ENCODE measurements around the gene MRGPRF. TPM values are rescaled to one million over a fixed set of nuclear protein-coding genes. Genes with fewer than 3 reads are reported as not detected.

MRGPRF gene
- polyA plus RNA-seq, 1 donor from 2014 or later: not detected

DNA sequence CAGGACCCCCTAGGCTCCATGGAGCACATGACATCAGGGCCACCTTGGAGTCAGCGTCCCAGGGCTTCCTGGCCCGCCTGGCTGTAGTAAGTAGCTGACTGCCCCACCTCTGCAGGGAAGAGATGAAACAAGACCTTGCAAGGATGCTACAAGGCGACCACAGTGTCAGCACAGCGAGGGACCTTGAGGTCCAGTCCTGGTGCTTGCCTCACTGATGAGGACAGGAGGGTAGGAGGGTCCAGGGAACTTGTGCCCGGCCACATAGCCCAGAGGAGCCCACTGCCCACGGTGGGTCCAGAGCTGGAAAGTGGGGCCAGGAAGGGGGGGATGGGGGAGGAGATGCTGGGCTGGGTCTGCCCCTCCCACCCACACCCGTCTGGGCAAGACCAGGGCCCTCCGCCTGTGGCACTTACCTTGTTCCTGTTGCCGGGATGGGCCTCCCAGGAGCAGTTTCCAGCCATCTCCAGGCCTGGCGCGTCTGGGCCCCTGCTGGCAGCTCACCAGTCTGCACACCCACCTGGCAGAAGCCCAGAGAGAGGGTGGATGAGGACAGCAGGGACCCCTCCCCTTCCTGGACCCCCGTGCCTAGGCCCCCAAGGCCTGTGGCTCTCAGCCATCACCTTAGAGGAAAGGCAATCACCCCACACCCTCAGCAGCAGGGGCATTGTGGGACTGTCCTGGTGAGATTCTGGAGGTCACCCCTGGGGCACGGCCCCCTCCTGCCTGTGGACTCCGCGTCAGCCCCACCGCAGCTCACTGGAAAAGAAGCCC is 3.4 kb downstream of the MRGPRF start:
- Histone ChIP-seq H4K20me1 (ENCODE audit: insufficient read depth) (no peaks in the 10 kb centered on the region), H3F3A (ENCODE audit: insufficient read depth, low read length, poor library complexity, severe bottlenecking) (no peaks in the 10 kb centered on the region), H3K27ac (ENCODE audit: low read length) (no peak overlapping the region), H3K36me3 (ENCODE audit: insufficient read depth, low read length) (no peaks in the 10 kb centered on the region), H3K9me3 (ENCODE audit: low read length) (no peaks in the 10 kb centered on the region), H3K27me3 (ENCODE audit: insufficient read depth, low read depth, low read length) (no peaks in the 10 kb centered on the region), H3K9me2 (ENCODE audit: insufficient read depth, low read length) (no peaks in the 10 kb centered on the region), H3K79me2 (replicated peaks; ENCODE audit: insufficient read depth, low read length) (no peaks in the 10 kb centered on the region), H2AFZ (ENCODE audit: low read depth, low read length) (no peak overlapping the region), H3K4me2 (ENCODE audit: low read length) (no peak overlapping the region), H3K9ac (ENCODE audit: low read length) (no peak overlapping the region), H3K4me3 (ENCODE audit: low read length) (no peak overlapping the region)
- no peak for TF ChIP-seq MXI1 (conservative IDR thresholded peaks at IDR 0.05; ENCODE audit: poor library complexity, severe bottlenecking)
- no peak for TF ChIP-seq SMC3 (conservative IDR thresholded peaks at IDR 0.05; ENCODE audit: poor library complexity)
- TF ChIP-seq EZH2 (IDR thresholded peaks at IDR 0.05; ENCODE audit: borderline replicate concordance, insufficient read depth, low read length, poor library complexity, severe bottlenecking): no peak
- no peak for TF ChIP-seq TAF1 (IDR thresholded peaks at IDR 0.05; ENCODE audit: low read depth)

GRCh38 chr11:69008737-69009440 is 4.2 kb downstream of the MRGPRF start:
- Histone ChIP-seq H2AFZ (ENCODE audit: low read depth, low read length) (no peak overlapping the region), H3F3A (ENCODE audit: insufficient read depth, low read length, poor library complexity, severe bottlenecking) (no peaks in the 10 kb centered on the region), H3K9me2 (ENCODE audit: insufficient read depth, low read length) (no peaks in the 10 kb centered on the region), H3K4me2 (ENCODE audit: low read length) (no peak overlapping the region), H3K27me3 (ENCODE audit: insufficient read depth, low read depth, low read length) (no peaks in the 10 kb centered on the region), H3K9ac (ENCODE audit: low read length) (no peak overlapping the region), H3K36me3 (ENCODE audit: insufficient read depth, low read length) (no peaks in the 10 kb centered on the region), H3K79me2 (replicated peaks; ENCODE audit: insufficient read depth, low read length) (no peaks in the 10 kb centered on the region), H4K20me1 (ENCODE audit: insufficient read depth) (no peaks in the 10 kb centered on the region), H3K4me3 (ENCODE audit: low read length) (no peak overlapping the region), H3K9me3 (ENCODE audit: low read length) (no peaks in the 10 kb centered on the region), H3K27ac (ENCODE audit: low read length) (no peak overlapping the region)
- TF ChIP-seq CTCF (IDR thresholded peaks at IDR 0.05; ENCODE audit: poor library complexity, severe bottlenecking) (no peak), SMC3 (conservative IDR thresholded peaks at IDR 0.05; ENCODE audit: poor library complexity) (no peak), MXI1 (conservative IDR thresholded peaks at IDR 0.05; ENCODE audit: poor library complexity, severe bottlenecking) (no peak), TAF1 (IDR thresholded peaks at IDR 0.05; ENCODE audit: low read depth) (no peak), EZH2 (IDR thresholded peaks at IDR 0.05; ENCODE audit: borderline replicate concordance, insufficient read depth, low read length, poor library complexity, severe bottlenecking) (no peak), RAD21 (conservative IDR thresholded peaks at IDR 0.05) (no peak), REST (IDR thresholded peaks at IDR 0.05; ENCODE audit: borderline replicate concordance) (no peak), POLR2AphosphoS5 (IDR thresholded peaks at IDR 0.05) (no peak), EP300 (conservative IDR thresholded peaks at IDR 0.05; ENCODE audit: poor library complexity, severe bottlenecking) (no peak)

Data from neural cell (in vitro differentiated cells).